GM21360 (cell line): ENCODE data around the gene ALDH1L2.
A peak's percentile ranks its signal among the peaks of the same experiment; 100 is the strongest.
"Not testable (repeated sequence)": the region's sequence is repeated elsewhere in the genome, so short reads cannot be mapped to it uniquely, and the experiment has no call there.

ENCODE experiments used
- ATAC-seq: cut with Tn5 transposase; IDR thresholded peaks from one replicate; pipeline ENCODE4 v1.9.1; 2021; ENCODE audit warnings: mild to moderate bottlenecking, moderate library complexity; ENCODE audit not compliant: unreplicated experiment

ALDH1L2 gene

GRCh38 chr12:104990950-104991349, 93.3 kb downstream of the ALDH1L2 start:
- ATAC-seq, result no peak

GRCh38 chr12:104986022-104986941, 98.0 kb downstream of the ALDH1L2 start, which contains the start of gene NOPCHAP1:
NOPCHAP1 (plus strand) TSS chr12:104986316; CDS start chr12:104986353, 37 bp downstream.
- ATAC-seq, result peak; percentile 93

GRCh38 chr12:104985206-104985605, 99.1 kb downstream of the ALDH1L2 start:
- ATAC-seq, result no peak

GRCh38 chr12:104977688-104978087, 106.6 kb downstream of the ALDH1L2 start:
- not testable (repeated sequence) for ATAC-seq

- no peak for ATAC-seq
These were observed 107.6 kb downstream of the ALDH1L2 start for GRCh38 chr12:104976703-104977102.

- ATAC-seq, result no peak
These were observed 108.5 kb downstream of the ALDH1L2 start for GRCh38 chr12:104975587-104976343.

GRCh38 chr12:104974626-104975290, 109.5 kb downstream of the ALDH1L2 start:
- ATAC-seq, result peak; percentile 98

- no peak for ATAC-seq
These were observed 111.0 kb downstream of the ALDH1L2 start for GRCh38 chr12:104973250-104973649.

- no peak for ATAC-seq
These were observed 113.0 kb downstream of the ALDH1L2 start for GRCh38 chr12:104971306-104971705.
